ENCODE results near the gene RNF224. TPM values are rescaled to one million over a fixed set of nuclear protein-coding genes. Genes with fewer than 3 reads are reported as not detected.

Gene RNF224
- total and polyA plus RNA-seq, 2 of the 13 experiments (the other 11 are each of a cell fraction or from before 2014, with no cell fraction given): 0.09 TPM; not detected in 1

DNA sequence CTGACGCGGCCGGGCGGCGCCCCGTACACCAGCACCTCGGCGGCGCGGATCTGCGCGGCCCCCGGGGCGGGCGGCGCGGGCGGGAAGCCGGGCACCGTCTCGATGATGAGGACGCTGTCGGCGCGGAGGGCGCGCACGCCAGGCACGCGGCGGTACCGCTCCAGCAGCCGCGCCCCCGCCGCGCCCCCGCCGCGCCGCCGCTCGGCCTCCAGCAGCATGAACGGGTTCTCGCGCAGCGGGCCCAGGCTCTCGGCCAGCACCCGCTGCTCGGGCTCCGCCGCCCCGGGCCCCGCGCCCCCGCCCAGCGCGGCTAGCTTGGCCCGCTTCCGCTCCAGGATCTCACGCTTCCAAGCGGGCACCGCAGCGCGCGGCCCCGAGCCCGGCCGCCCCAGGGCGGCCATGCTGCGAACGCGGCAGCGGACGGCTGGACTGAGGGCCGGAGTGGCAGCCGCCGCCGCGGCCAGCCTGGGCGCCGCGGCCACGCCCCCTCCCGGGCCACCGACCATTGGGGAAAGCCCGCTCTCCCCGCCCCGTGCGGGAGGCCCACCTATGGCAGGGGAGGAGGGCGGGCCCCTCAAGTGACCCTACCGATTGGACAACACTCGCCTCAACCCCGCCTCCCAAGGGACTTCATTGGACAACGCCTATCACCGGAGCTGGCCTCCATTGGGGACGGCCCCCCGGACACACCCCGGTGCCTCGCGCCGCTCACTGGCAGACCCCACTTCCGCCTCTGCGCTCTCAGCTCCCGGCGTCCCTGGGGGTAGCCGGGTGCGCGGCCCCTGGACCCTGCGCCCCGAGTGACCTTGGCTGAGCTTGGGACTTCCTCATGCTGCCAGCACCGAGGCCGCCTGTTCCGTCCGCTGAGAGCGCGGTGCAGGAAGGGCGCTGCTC is 26.7 kb upstream of the RNF224 start, which contains the start of gene TPRN (continued):
- TF ChIP-seq ZMYM4 (CRISPR knock-in tag; IDR thresholded peaks at IDR 0.05) (peak; percentile 48; the same call in 1 of the 2 replicates), MTF1 (CRISPR knock-in tag; IDR thresholded peaks at IDR 0.05) (0 out of 2 replicates have a peak, but pooled peaks have one; percentile 16), RBM22 (optimal IDR thresholded peaks at IDR 0.05; ENCODE audit: low read length) (peak; percentile 69), ZNF205 (CRISPR knock-in tag; IDR thresholded peaks at IDR 0.05) (peak; percentile 71), SP5 (CRISPR knock-in tag; IDR thresholded peaks at IDR 0.05; ENCODE audit: borderline replicate concordance, low read depth) (peak; percentile 50; the same call in 1 of the 2 replicates), NCOA2 (CRISPR knock-in tag; IDR thresholded peaks at IDR 0.05) (peak; percentile 52), ZNF609 (CRISPR knock-in tag; IDR thresholded peaks at IDR 0.05; ENCODE audit: borderline replicate concordance) (peak; percentile 42; the same call in 1 of the 2 replicates), ZNF292 (CRISPR knock-in tag; IDR thresholded peaks at IDR 0.05; ENCODE audit: borderline replicate concordance, low read depth) (peak; percentile 86), MEF2D (CRISPR knock-in tag; IDR thresholded peaks at IDR 0.05) (peak; percentile 86), ZIK1 (CRISPR knock-in tag; IDR thresholded peaks at IDR 0.05; ENCODE audit: borderline replicate concordance, low read depth) (no peak), DNMT1 (CRISPR knock-in tag; IDR thresholded peaks at IDR 0.05) (peak; percentile 47; the same call in 1 of the 2 replicates), HES4 (CRISPR knock-in tag; IDR thresholded peaks at IDR 0.05; ENCODE audit: borderline replicate concordance) (peak; percentile 84), SPEN (CRISPR knock-in tag; IDR thresholded peaks at IDR 0.05; ENCODE audit: low read depth) (peak; percentile 90), ZNF253 (CRISPR knock-in tag; IDR thresholded peaks at IDR 0.05; ENCODE audit: borderline replicate concordance) (0 out of 2 replicates have a peak, but pooled peaks have one; percentile 44), NR2F6 (IDR thresholded peaks at IDR 0.05) (no peak), NR2F6 (CRISPR knock-in tag; IDR thresholded peaks at IDR 0.05) (peak; percentile 92)
- TF ChIP-seq, protein P1, sequence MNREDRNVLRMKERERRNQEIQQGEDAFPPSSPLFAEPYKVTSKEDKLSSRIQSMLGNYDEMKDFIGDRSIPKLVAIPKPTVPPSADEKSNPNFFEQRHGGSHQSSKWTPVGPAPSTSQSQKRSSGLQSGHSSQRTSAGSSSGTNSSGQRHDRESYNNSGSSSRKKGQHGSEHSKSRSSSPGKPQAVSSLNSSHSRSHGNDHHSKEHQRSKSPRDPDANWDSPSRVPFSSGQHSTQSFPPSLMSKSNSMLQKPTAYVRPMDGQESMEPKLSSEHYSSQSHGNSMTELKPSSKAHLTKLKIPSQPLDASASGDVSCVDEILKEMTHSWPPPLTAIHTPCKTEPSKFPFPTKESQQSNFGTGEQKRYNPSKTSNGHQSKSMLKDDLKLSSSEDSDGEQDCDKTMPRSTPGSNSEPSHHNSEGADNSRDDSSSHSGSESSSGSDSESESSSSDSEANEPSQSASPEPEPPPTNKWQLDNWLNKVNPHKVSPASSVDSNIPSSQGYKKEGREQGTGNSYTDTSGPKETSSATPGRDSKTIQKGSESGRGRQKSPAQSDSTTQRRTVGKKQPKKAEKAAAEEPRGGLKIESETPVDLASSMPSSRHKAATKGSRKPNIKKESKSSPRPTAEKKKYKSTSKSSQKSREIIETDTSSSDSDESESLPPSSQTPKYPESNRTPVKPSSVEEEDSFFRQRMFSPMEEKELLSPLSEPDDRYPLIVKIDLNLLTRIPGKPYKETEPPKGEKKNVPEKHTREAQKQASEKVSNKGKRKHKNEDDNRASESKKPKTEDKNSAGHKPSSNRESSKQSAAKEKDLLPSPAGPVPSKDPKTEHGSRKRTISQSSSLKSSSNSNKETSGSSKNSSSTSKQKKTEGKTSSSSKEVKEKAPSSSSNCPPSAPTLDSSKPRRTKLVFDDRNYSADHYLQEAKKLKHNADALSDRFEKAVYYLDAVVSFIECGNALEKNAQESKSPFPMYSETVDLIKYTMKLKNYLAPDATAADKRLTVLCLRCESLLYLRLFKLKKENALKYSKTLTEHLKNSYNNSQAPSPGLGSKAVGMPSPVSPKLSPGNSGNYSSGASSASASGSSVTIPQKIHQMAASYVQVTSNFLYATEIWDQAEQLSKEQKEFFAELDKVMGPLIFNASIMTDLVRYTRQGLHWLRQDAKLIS (CRISPR knock-in tag; IDR thresholded peaks at IDR 0.05): no peak
- TF ChIP-seq, protein P2, sequence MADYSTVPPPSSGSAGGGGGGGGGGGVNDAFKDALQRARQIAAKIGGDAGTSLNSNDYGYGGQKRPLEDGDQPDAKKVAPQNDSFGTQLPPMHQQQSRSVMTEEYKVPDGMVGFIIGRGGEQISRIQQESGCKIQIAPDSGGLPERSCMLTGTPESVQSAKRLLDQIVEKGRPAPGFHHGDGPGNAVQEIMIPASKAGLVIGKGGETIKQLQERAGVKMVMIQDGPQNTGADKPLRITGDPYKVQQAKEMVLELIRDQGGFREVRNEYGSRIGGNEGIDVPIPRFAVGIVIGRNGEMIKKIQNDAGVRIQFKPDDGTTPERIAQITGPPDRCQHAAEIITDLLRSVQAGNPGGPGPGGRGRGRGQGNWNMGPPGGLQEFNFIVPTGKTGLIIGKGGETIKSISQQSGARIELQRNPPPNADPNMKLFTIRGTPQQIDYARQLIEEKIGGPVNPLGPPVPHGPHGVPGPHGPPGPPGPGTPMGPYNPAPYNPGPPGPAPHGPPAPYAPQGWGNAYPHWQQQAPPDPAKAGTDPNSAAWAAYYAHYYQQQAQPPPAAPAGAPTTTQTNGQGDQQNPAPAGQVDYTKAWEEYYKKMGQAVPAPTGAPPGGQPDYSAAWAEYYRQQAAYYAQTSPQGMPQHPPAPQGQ (CRISPR knock-in tag; IDR thresholded peaks at IDR 0.05; ENCODE audit: borderline replicate concordance): no peak
